Mesangial cell (primary cell): ENCODE measurements around the gene SLC3A2. TPM values are rescaled to one million over a fixed set of nuclear protein-coding genes. Genes with fewer than 3 reads are reported as not detected.

Experiments
- total RNA-seq: library from RNA; depleted of rRNA; stranded (reverse); fragments of >200 nt; gene quantifications from 2 replicates; pipeline ENCODE4 v1.2.3, GENCODE V29; 2015

SLC3A2 gene
- total RNA-seq = 188 and 230 TPM in 2 replicates

DNA sequence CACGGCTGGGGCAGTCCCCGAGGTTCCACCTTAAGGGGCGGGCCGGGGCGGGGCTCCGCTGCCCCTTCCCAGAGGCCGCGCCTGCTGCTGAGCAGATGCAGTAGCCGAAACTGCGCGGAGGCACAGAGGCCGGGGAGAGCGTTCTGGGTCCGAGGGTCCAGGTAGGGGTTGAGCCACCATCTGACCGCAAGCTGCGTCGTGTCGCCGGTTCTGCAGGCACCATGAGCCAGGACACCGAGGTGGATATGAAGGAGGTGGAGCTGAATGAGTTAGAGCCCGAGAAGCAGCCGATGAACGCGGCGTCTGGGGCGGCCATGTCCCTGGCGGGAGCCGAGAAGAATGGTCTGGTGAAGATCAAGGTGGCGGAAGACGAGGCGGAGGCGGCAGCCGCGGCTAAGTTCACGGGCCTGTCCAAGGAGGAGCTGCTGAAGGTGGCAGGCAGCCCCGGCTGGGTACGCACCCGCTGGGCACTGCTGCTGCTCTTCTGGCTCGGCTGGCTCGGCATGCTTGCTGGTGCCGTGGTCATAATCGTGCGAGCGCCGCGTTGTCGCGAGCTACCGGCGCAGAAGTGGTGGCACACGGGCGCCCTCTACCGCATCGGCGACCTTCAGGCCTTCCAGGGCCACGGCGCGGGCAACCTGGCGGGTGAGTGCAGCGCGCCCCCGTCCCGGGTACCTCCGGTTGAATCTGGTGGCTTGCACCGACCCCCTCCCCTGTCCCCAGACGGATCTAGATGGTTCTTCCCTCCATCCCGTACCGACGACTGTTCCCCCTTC is at the start of gene SLC3A2:
Gene SLC3A2 (plus strand): TSS at position 94 of the 776 bp plus-strand sequence. CDS start 128 bp downstream, at position 222.

DNA sequence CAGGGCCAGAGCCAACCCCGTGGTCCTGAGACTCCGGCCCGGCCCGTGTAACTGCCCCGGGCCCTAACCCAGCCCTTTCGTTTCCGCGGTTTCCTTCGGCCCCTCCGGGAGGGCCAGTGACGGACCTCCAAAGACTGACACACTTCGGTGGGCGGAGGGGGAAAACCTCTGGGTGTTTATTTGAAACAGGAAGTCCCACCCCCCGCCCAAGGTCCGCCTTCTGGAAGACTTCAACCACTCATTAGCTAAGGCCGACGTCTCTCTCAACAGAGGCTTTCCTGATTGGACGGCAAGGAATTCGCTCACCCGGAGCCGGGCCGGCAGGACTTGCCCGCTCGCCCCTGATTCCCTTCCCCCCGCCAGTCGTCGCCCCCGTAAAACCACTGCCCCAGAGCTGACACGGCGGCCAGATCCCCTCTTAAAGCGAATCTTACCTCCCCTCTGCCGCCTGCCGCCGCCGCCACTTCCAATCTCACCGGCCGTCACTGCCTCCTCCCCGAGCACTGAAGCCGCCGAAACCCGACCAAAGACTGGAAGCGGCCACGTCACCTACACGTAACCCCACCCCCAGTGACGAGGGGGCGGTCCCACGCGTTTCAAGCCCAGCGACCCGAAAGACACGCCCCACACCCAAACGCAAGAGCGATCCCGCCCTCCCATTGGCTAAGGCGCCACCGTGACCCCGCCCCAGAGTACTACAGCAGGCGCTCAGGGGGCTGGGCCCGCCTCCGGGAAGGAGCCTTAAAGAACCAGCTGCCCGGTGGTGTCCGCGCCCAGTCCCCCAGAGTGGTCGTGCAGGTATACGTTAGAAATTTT is 49.0 kb upstream of the SLC3A2 start, which contains the start of gene STX5:
Gene STX5 (minus strand): TSS at position 532 of the 816 bp plus-strand sequence. CDS start 808 bp downstream, outside the sequence.

GRCh38 chr11:62832336-62833234 is 48.1 kb upstream of the SLC3A2 start, which contains the start of gene TEX54:
Gene TEX54, minus strand, starts transcription at chr11:62832841.

GRCh38 chr11:62839050-62839945 is 41.4 kb upstream of the SLC3A2 start, which contains the start of gene WDR74:
Gene WDR74, minus strand, starts transcription at chr11:62839590. Its CDS starts 20 bp downstream, at chr11:62839570.

DNA sequence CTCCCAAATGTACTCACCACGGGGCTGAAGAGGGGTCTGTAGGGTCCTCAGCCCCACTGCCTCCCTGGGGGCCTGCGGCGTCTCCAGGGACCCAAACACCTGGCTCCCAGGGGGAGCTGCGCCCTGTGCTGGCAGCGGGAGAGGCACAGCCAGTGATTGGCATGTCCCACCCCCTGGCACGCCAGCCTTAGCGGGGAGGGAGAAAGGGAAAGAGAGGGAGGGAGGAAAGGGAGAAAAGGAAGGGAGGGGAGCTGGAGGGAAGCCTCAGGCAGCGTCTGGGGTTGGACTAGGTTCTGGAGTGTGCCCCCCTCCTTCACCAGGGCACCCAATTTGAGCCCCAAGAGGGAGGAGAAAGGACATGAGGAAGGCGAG is 40.5 kb downstream of the SLC3A2 start, which contains the start of gene CHRM1:
Gene CHRM1 (minus strand): TSS at position 163 of the 372 bp plus-strand sequence. CDS start 10,263 bp downstream, outside the sequence.

Other genes starting within 250 kb of the SLC3A2 start
- 213 and 293 TPM in 2 replicates for gene GANAB, start 234.3 kb upstream of the SLC3A2 start, total RNA-seq
- 26.9 and 30.3 TPM in 2 replicates for gene INTS5, start 227.6 kb upstream of the SLC3A2 start, total RNA-seq
- 46.0 and 120 TPM in 2 replicates for gene C11orf98, start 215.7 kb upstream of the SLC3A2 start, total RNA-seq
- gene CSKMT, start 215.6 kb upstream of the SLC3A2 start, total RNA-seq = 4.9 and 6.3 TPM in 2 replicates
- gene UQCC3, start 209.2 kb upstream of the SLC3A2 start, total RNA-seq = 8.1 and 16.0 TPM in 2 replicates
- gene LBHD1, start 208.6 kb upstream of the SLC3A2 start, total RNA-seq = 4.1 and 6.0 TPM in 2 replicates
- gene UBXN1, start 201.8 kb upstream of the SLC3A2 start, total RNA-seq = 130 and 271 TPM in 2 replicates
- 0.16 and 0.38 TPM in 2 replicates for gene LRRN4CL, start 191.4 kb upstream of the SLC3A2 start, total RNA-seq
- 38.5 and 73.0 TPM in 2 replicates for gene BSCL2, start 173.5 kb upstream of the SLC3A2 start, total RNA-seq
- gene GNG3, start 173.2 kb upstream of the SLC3A2 start, total RNA-seq = not detected in 2 replicates
- gene HNRNPUL2, start 153.4 kb upstream of the SLC3A2 start, total RNA-seq = 12.0 and 14.0 TPM in 2 replicates
- 32.1 and 37.5 TPM in 2 replicates for gene TTC9C, start 152.4 kb upstream of the SLC3A2 start, total RNA-seq
- 8.5 and 17.1 TPM in 2 replicates for gene ZBTB3, start 126.7 kb upstream of the SLC3A2 start, total RNA-seq
- 110 and 131 TPM in 2 replicates for gene POLR2G, start 119.3 kb upstream of the SLC3A2 start, total RNA-seq
- gene TAF6L, start 109.5 kb upstream of the SLC3A2 start, total RNA-seq = 20.4 TPM in 2 replicates
- 63.1 and 78.8 TPM in 2 replicates for gene TMEM179B, start 93.5 kb upstream of the SLC3A2 start, total RNA-seq
- 27.4 and 38.3 TPM in 2 replicates for gene TMEM223, start 88.9 kb upstream of the SLC3A2 start, total RNA-seq
- gene NXF1, start 75.5 kb upstream of the SLC3A2 start, total RNA-seq = 25.4 and 30.7 TPM in 2 replicates
- 28.8 and 36.9 TPM in 2 replicates for gene STX5, start 48.8 kb upstream of the SLC3A2 start, total RNA-seq
- not detected in 2 replicates for gene TEX54, start 48.1 kb upstream of the SLC3A2 start, total RNA-seq
- gene WDR74, start 41.3 kb upstream of the SLC3A2 start, total RNA-seq = 46.3 and 77.6 TPM in 2 replicates
- gene CHRM1, start 40.5 kb downstream of the SLC3A2 start, total RNA-seq = not detected in 2 replicates
- gene SLC22A6, start 104.1 kb downstream of the SLC3A2 start, total RNA-seq = not detected in 2 replicates
- not detected in 2 replicates for gene SLC22A8, start 134.9 kb downstream of the SLC3A2 start, total RNA-seq